GM21367 (cell line): ENCODE results near the gene PRSS38.
"Not testable (repeated sequence)": the region's sequence is repeated elsewhere in the genome, so short reads cannot be mapped to it uniquely, and the experiment has no call there.

ENCODE experiments used
- ATAC-seq: cut with Tn5 transposase; IDR thresholded peaks from one replicate; pipeline ENCODE4 v1.9.1; 2021; ENCODE audit not compliant: unreplicated experiment

PRSS38 gene

DNA sequence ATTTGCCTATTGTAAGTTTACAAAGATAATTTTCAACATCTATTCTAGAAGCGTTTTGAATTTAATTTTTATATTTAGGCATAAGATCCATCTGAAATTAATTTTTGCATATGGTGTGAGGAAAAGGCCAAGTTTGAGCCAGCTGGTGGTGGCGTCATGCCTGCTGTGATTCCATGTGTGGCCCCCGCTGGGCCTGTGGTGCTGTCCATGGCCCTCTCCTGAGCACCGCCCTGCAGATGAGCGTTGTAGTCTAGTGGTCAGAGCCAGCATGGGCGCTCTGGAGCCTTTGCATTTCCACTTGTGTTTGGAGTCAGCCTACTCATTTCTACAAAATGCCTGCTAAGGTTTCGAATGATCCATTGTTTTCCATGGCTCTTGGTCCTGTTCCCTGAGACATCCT lies 22.7 kb downstream of the PRSS38 start:
- ATAC-seq = no peak

DNA sequence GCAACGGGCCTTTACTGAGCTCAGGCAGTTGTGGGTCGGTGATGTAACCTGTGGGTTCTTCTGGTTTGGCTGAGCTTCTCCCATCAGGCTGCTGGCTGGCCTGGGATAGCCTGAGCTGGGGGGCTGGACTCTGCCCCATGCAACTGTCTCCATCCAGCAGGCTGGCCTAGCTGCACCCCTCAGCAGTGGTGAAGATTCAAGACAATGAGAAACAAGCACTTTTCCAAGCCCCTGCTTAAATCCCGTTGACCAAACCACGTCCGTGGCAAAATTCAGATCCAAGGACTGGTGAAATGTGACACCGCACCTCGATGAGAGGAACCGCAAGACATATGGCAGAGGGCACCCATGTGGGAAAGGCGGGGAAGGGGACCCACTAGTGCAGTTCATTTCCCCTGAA lies 25.6 kb downstream of the PRSS38 start:
- no peak for ATAC-seq

GRCh38 chr1:227844320-227845146 lies 29.1 kb downstream of the PRSS38 start:
- ATAC-seq = no peak

DNA sequence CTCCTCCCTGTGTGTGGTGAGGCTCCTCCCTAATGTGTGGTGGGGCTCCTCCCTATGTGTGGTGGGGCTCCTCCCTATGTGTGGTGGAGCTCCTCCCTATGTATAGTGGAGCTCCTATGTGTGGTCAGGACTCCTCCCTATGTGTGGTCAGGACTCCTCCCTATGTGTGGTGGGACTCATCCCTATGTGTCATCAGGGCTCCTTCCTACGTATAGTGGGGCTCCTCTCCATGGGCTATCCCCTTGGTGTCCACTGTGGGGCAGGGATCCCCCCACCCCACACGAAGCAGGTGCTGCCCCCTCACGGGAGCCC lies 29.6 kb downstream of the PRSS38 start:
- ATAC-seq = no peak

DNA sequence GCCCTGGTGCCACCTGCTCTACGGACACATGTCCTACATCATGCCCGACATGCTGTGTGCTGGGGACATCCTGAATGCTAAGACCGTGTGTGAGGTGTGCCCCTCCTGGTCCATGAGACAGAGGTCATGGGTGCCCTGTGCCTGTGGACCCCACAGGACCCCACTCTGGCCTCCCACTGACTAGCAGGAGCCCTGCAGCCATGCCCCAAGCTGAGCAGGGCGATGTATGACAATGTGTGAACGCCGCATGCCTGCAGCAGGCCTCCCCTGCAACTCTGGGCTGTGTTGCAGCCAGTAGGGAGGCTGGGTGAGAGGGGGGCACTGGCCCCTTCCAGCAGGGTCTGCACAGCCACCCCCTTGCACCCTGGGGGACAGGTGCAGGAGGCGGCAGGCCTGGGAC lies 30.0 kb downstream of the PRSS38 start:
- ATAC-seq = no peak

- ATAC-seq = no peak
Observed at GRCh38 chr1:227846265-227846858, 30.9 kb downstream of the PRSS38 start.

DNA sequence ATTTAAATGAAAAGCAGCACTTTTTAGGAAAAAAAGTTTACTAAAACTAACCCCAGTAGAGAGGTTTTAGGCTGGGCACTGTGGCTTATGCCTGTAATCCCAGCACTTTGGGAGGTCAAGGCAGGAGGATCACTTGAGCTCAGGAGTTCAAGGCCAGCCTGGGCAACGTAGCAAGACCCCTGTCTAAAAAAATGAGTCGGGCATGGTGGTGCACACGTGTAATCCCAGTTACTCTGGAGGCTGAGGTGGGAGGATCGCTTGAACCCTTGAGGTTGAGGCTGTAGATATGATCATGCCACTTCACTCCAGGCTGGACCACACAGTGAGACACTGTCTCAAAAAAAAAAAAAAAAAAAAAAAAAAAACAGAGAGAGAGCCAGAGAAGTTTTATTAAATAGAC lies 31.6 kb downstream of the PRSS38 start:
- ATAC-seq = not testable (repeated sequence)

DNA sequence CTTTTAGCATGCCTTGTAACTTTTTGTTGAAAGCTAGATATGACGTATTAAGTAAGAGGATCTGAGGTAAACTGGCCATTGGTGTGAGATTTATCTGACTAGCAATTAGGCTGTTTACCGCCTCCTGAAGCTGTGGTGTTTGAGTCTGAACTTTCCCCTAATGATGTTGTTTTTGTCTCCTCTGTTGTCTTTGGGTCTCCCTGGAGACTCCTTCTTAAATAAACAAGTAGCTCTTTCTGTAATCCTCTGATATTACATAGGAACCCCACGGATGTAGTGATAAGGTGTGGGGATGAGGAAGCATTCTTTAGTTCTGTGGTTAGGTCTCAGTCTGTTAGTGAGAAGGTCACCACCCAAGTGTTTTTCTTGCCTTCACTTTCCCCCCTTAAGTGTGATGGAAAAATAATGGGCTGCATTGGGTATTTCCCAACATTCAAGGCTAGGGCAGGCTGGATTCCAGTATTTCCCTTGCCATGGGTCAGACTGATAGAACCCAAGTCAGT lies 33.0 kb downstream of the PRSS38 start:
- no peak for ATAC-seq

- ATAC-seq = no peak
Observed at GRCh38 chr1:227849251-227849650, 33.8 kb downstream of the PRSS38 start.

GRCh38 chr1:227854189-227854588 lies 38.7 kb downstream of the PRSS38 start:
- ATAC-seq = no peak

- no peak for ATAC-seq
Observed at GRCh38 chr1:227855687-227856086, 40.2 kb downstream of the PRSS38 start.

- no peak for ATAC-seq
Observed at GRCh38 chr1:227856147-227856858, 40.8 kb downstream of the PRSS38 start.

GRCh38 chr1:227864882-227865281 lies 49.4 kb downstream of the PRSS38 start:
- ATAC-seq = no peak

DNA sequence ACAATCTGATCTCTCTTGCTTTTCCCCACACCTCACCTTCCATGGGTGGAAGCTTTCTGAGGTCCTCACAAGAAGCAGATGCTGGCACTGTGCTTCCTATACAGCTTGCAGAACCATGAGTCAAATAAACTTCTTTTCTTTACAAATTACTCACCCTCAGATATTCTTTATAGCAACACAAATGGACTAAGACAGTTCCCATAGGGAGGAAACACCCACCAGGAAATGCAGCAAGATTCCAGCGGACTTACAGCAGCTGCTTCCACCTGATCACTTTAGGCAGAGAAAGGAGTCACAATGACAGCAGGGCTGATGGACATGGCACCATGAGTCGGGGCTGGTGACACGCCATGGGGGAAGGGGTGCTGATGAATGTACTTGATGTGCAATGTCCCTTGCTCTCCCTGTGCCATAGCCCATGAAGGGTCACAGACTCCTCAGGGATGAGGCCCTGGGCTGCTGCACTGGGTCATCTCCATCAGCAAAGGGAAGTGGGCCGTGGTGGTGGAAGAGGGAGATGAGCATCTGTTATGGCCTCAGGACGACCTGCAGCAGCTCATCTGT lies 53.9 kb downstream of the PRSS38 start:
- no peak for ATAC-seq

- ATAC-seq = no peak
Observed at GRCh38 chr1:227869851-227870305, 54.4 kb downstream of the PRSS38 start.

DNA sequence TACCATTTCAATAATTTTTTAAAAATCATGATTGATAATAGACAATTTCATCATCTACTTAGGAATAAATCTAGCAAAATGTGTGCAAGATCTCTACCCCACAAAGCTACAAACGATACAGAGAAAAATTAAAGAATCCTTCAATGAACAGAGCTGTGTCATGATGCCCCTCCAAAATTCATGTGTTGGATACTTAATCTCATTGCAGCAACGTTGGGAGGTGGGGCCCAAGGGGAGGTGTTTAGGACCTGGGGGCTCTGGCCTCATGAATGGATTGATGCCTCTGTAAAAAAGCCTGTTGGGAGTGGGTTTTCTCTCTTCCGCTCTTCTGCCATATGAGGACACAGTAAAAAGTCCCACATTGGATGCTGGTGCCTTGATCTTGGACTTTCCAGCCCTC lies 54.9 kb downstream of the PRSS38 start:
- no peak for ATAC-seq

- ATAC-seq = not testable (repeated sequence)
Observed at GRCh38 chr1:227871892-227872291, 56.4 kb downstream of the PRSS38 start.

DNA sequence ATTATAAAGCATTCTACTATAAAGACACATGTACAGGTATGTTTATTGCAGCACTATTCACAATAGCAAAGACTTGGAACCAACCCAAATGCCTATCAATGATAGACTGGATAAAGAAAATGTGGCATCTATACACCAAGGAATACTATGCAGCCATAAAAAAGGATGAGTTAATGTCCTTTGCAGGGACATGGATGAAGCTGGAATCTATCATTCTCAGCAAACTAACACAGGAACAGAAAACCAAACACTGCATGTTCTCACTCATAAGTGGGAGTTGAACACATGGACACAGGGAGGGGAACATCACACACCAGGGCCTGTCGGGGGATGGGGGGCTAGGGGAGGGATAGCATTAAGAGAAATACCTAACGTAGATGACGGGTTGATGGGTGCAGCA lies 62.3 kb downstream of the PRSS38 start:
- ATAC-seq = not testable (repeated sequence)

- ATAC-seq = no peak
Observed at GRCh38 chr1:227880342-227880924, 65.0 kb downstream of the PRSS38 start.

DNA sequence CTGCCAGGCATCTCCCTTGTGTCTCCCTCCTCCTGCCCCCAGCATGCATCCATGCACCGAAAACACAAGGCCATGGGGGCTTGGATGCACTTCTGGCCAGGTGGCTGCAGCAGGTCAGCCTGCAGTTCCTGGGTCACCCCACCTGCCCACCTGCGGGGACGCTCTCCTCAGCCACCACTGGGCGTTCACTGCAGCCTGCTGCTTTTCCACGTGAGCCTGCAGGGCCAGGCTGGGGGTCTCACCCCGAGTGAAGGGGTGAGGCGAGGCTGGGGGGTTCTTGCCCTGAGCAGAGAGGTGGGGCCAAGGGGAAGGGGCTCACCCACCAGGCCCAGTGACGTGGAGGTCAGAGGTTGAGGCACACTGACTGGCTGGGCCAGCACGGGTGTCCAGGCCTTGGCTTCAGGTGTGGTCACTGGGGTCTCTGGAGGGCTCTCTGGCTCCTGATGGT lies 67.6 kb downstream of the PRSS38 start:
- no peak for ATAC-seq

DNA sequence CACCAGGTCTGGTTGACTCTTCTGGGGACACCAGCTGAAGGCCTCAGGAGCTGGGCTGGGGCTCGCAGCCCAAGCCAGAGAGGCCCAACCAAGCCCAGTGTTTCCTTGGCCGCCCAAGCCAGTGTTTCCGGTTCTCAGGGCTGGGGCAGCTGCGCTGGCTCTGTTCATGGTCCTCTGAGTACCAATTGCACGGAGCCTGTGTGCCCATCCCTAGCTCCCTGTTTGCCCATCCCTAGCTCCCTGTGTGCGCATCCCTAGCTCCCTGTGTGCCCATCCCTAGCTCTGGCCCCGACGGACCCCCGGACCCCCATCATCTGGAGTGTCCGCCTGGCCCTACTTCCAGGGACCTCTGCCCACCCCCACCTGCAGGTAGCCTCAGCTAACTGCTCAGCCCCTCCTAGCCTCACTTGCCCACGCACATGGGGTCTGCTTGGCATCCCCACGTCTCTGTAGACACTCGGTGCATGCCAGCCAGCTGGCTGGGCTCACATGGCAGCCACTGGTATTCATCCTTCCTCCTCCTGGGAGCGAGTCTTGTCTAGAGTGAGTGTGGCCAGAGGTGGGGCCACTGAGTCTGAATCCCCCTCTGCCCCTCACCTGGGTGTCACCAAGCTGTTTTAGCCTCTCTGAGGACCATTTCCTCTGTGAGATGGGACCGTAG lies 68.3 kb downstream of the PRSS38 start:
- no peak for ATAC-seq
